ENCODE data around the gene ABCA6. TPM values are rescaled to one million over a fixed set of nuclear protein-coding genes. Genes with fewer than 3 reads are reported as not detected.

The ABCA6 gene
- total RNA-seq, 1 donor from 2014 or later, result 25.7 TPM

Small RNA genes lying within 50 kb of the gene (microRNA-seq; reads per million reads assigned to microRNA genes)
- gene MIR4524A, result not detected
- gene MIR4524B, result not detected

Other genes with a start within 250 kb of the ABCA6 start
- gene ABCA8, start 186.5 kb downstream of the ABCA6 start, total RNA-seq, result 60.3 TPM
- gene ABCA9, start 81.0 kb downstream of the ABCA6 start, total RNA-seq, result 32.7 TPM
- gene ABCA10, start 86.9 kb upstream of the ABCA6 start, total RNA-seq, result 7.1 TPM
- gene ABCA5, start 185.2 kb upstream of the ABCA6 start, total RNA-seq, result 19.3 TPM